ENCODE measurements around the gene GNG10. TPM values are rescaled to one million over a fixed set of nuclear protein-coding genes. Genes with fewer than 3 reads are reported as not detected.

The GNG10 gene
- total and polyA plus RNA-seq, 4 donors, result 15.9 to 24.3 (median 21.3) TPM

DNA sequence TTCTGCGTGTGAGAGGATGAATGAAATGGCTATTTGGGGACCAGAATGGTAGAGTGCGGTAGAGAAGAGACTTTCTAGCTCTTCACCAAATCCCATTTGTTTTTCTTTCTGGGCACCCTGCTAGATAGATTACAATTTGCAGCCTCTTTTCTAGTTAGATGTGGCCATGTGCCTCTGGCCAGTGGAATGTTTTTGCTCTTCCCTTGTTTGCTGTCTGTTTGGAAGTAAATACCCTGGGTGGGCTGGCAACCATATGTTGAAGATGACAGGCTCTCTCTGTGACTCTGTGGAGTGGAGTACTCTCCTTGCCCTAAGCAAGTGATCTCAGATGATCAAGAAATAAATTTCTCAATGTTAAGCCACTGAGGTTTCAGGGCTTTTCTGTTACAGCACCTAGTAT, 12.9 kb downstream of the GNG10 start:
- 95% methylated on average over 2 of the region's 2 CpGs for WGBS
- no peak for TF ChIP-seq FOXA2 (IDR thresholded peaks at IDR 0.05)
- no peak for TF ChIP-seq RAD21 (IDR thresholded peaks at IDR 0.05)
- TF ChIP-seq, protein P1, sequence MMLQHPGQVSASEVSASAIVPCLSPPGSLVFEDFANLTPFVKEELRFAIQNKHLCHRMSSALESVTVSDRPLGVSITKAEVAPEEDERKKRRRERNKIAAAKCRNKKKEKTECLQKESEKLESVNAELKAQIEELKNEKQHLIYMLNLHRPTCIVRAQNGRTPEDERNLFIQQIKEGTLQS (IDR thresholded peaks at IDR 0.05), result no peak
- TF ChIP-seq GABPA (IDR thresholded peaks at IDR 0.05 in 1 of 2, conservative IDR thresholded peaks at IDR 0.05 in 1 of 2), result no peak
- TF ChIP-seq, protein P2, sequence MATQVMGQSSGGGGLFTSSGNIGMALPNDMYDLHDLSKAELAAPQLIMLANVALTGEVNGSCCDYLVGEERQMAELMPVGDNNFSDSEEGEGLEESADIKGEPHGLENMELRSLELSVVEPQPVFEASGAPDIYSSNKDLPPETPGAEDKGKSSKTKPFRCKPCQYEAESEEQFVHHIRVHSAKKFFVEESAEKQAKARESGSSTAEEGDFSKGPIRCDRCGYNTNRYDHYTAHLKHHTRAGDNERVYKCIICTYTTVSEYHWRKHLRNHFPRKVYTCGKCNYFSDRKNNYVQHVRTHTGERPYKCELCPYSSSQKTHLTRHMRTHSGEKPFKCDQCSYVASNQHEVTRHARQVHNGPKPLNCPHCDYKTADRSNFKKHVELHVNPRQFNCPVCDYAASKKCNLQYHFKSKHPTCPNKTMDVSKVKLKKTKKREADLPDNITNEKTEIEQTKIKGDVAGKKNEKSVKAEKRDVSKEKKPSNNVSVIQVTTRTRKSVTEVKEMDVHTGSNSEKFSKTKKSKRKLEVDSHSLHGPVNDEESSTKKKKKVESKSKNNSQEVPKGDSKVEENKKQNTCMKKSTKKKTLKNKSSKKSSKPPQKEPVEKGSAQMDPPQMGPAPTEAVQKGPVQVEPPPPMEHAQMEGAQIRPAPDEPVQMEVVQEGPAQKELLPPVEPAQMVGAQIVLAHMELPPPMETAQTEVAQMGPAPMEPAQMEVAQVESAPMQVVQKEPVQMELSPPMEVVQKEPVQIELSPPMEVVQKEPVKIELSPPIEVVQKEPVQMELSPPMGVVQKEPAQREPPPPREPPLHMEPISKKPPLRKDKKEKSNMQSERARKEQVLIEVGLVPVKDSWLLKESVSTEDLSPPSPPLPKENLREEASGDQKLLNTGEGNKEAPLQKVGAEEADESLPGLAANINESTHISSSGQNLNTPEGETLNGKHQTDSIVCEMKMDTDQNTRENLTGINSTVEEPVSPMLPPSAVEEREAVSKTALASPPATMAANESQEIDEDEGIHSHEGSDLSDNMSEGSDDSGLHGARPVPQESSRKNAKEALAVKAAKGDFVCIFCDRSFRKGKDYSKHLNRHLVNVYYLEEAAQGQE (IDR thresholded peaks at IDR 0.05), result no peak
- no peak for TF ChIP-seq YY1 (IDR thresholded peaks at IDR 0.05)
- TF ChIP-seq JUND (IDR thresholded peaks at IDR 0.05), result no peak
- no peak for TF ChIP-seq TAF1 (conservative IDR thresholded peaks at IDR 0.05)
- no peak for TF ChIP-seq FOXA1 (IDR thresholded peaks at IDR 0.05)
- no peak for TF ChIP-seq EGR1 (IDR thresholded peaks at IDR 0.05; ENCODE audit: low read depth in 2 of 2)
- TF ChIP-seq HNF4G (IDR thresholded peaks at IDR 0.05), result no peak
- no peak for TF ChIP-seq NR2F2 (IDR thresholded peaks at IDR 0.05)
- no peak for TF ChIP-seq RXRA (IDR thresholded peaks at IDR 0.05)
- TF ChIP-seq, protein P3, sequence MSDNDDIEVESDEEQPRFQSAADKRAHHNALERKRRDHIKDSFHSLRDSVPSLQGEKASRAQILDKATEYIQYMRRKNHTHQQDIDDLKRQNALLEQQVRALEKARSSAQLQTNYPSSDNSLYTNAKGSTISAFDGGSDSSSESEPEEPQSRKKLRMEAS (IDR thresholded peaks at IDR 0.05), result no peak
- Histone ChIP-seq H3K9me3 (ENCODE audit: control insufficient read depth in 4 of 4, low read length in 3 of 4) (no peaks in the 10 kb centered on the region), H3K27me3 (ENCODE audit: control insufficient read depth in 4 of 4, insufficient read depth in 4 of 4, low read length in 3 of 4) (no peaks in the 10 kb centered on the region), H3K4me3 (ENCODE audit: low read depth in 1 of 3, low read length in 3 of 3) (no peak overlapping the region), H3K27ac (ENCODE audit: low read depth in 1 of 2, low read length in 2 of 2) (no peak overlapping the region), H3K9ac (ENCODE audit: low read depth in 1 of 2, low read length in 2 of 2) (no peak overlapping the region), H3K36me3 (ENCODE audit: control insufficient read depth in 4 of 4, insufficient read depth in 3 of 4, low read depth in 1 of 4, low read length in 3 of 4) (peaks cover 3 to 7% (median 3%) of the 10 kb centered on the region in 4 donors), H3K4me1 (ENCODE audit: control insufficient read depth in 4 of 4, insufficient read depth in 4 of 4, low read length in 3 of 4) (peaks cover 0 to 6% (median 4%) of the 10 kb centered on the region in 4 donors)
- no peak for DNase-seq (ENCODE audit: low spot score)

DNA sequence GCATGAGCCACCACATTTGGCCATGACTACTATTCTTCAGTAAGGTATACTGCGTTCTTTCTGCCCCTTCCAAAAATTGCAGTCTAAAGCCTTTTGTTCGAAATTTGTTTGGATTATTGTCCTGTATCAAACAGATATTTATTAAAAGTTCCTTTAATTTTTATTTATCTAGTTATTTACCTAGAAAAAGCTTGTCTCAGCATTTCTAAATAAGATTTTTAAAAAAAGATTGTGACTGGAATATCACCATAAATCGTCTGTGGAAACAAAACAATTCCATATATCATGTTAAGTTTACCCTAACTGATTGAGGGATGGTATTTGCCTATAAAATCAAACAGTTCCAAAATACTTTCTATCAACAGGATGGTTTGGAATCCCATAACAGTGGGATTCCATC, 14.7 kb downstream of the GNG10 start:
- 95% methylated on average over 3 of the region's 3 CpGs for WGBS
- peaks cover 0 to 6% (median 4%) of the 10 kb centered on the region in 4 donors for H3K4me1 ChIP-seq (ENCODE audit: control insufficient read depth in 4 of 4, insufficient read depth in 4 of 4, low read length in 3 of 4)

DNA sequence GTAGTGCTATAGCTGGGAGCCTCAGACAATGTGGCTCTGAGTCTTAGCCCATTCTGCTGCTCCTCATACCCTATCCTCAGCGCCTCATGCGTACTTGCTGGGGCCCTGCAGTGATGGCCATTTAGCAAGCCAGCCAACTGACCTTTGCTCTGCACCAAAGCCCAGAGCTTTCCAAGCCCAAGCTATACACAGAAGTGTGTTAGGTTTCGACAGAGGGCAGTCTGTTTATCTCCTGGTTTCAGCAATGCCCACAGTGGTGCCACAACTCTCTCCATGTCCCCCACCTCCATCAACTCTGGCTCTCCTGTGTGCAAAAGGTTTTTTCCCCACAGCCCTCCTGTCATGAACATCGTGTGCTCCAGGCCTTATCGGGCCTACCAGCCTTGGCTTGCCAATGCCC, 16.9 kb downstream of the GNG10 start:
- Histone ChIP-seq H3K27ac (ENCODE audit: low read depth in 1 of 2, low read length in 2 of 2) (peak overlapping the region; percentile 38 to 40), H3K27me3 (ENCODE audit: control insufficient read depth in 4 of 4, insufficient read depth in 4 of 4, low read length in 3 of 4) (no peaks in the 10 kb centered on the region), H3K4me3 (ENCODE audit: low read depth in 1 of 3, low read length in 3 of 3) (no peak overlapping the region), H3K9me3 (ENCODE audit: control insufficient read depth in 4 of 4, low read length in 3 of 4) (no peaks in the 10 kb centered on the region), H3K36me3 (ENCODE audit: control insufficient read depth in 4 of 4, insufficient read depth in 3 of 4, low read depth in 1 of 4, low read length in 3 of 4) (peaks cover 0 to 3% (median 1%) of the 10 kb centered on the region in 4 donors), H3K9ac (ENCODE audit: low read depth in 1 of 2, low read length in 2 of 2) (no peak overlapping the region), H3K4me1 (ENCODE audit: control insufficient read depth in 4 of 4, insufficient read depth in 4 of 4, low read length in 3 of 4) (peaks cover 0 to 9% (median 5%) of the 10 kb centered on the region in 4 donors)
- 48% methylated on average over 5 of the region's 5 CpGs for WGBS
- DNase-seq (ENCODE audit: low spot score), result no peak
- peak; percentile 53 for TF ChIP-seq FOXA2 (IDR thresholded peaks at IDR 0.05)
- TF ChIP-seq HNF4G (IDR thresholded peaks at IDR 0.05), result peak; percentile 95
- TF ChIP-seq FOXA1 (IDR thresholded peaks at IDR 0.05), result peak; percentile 59
- TF ChIP-seq, protein P4, sequence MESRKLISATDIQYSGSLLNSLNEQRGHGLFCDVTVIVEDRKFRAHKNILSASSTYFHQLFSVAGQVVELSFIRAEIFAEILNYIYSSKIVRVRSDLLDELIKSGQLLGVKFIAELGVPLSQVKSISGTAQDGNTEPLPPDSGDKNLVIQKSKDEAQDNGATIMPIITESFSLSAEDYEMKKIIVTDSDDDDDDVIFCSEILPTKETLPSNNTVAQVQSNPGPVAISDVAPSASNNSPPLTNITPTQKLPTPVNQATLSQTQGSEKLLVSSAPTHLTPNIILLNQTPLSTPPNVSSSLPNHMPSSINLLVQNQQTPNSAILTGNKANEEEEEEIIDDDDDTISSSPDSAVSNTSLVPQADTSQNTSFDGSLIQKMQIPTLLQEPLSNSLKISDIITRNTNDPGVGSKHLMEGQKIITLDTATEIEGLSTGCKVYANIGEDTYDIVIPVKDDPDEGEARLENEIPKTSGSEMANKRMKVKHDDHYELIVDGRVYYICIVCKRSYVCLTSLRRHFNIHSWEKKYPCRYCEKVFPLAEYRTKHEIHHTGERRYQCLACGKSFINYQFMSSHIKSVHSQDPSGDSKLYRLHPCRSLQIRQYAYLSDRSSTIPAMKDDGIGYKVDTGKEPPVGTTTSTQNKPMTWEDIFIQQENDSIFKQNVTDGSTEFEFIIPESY (IDR thresholded peaks at IDR 0.05), result peak; percentile 47
- TF ChIP-seq JUND (IDR thresholded peaks at IDR 0.05), result peak; percentile 53 to 60
- TF ChIP-seq HNF4A (conservative IDR thresholded peaks at IDR 0.05), result peak; percentile 97
- TF ChIP-seq, protein P3 (IDR thresholded peaks at IDR 0.05), result peak; percentile 80
- TF ChIP-seq SP1 (IDR thresholded peaks at IDR 0.05), result peak; percentile 97
- no peak for TF ChIP-seq NR2F2 (IDR thresholded peaks at IDR 0.05)
- TF ChIP-seq, protein P1 (IDR thresholded peaks at IDR 0.05), result peak; percentile 71

More for the DNA sequence above, 14.7 kb downstream of the GNG10 start:
- H3K27me3 ChIP-seq (ENCODE audit: control insufficient read depth in 4 of 4, insufficient read depth in 4 of 4, low read length in 3 of 4), result no peaks in the 10 kb centered on the region
- TF ChIP-seq HNF4G (IDR thresholded peaks at IDR 0.05), result no peak
- TF ChIP-seq EGR1 (IDR thresholded peaks at IDR 0.05; ENCODE audit: low read depth in 2 of 2), result no peak
- no peak for TF ChIP-seq JUND (IDR thresholded peaks at IDR 0.05)
- no peak for TF ChIP-seq RAD21 (IDR thresholded peaks at IDR 0.05)
- no peak for TF ChIP-seq FOXA1 (IDR thresholded peaks at IDR 0.05)
- TF ChIP-seq, protein P1 (IDR thresholded peaks at IDR 0.05), result no peak
- H3K4me3 ChIP-seq (ENCODE audit: low read depth in 1 of 3, low read length in 3 of 3), result no peak overlapping the region
- H3K9me3 ChIP-seq (ENCODE audit: control insufficient read depth in 4 of 4, low read length in 3 of 4), result no peaks in the 10 kb centered on the region
- no peak for DNase-seq (ENCODE audit: low spot score)
- H3K36me3 ChIP-seq (ENCODE audit: control insufficient read depth in 4 of 4, insufficient read depth in 3 of 4, low read depth in 1 of 4, low read length in 3 of 4), result peaks cover 0 to 3% (median 1%) of the 10 kb centered on the region in 4 donors
- no peak overlapping the region for H3K27ac ChIP-seq (ENCODE audit: low read depth in 1 of 2, low read length in 2 of 2)
- no peak overlapping the region for H3K9ac ChIP-seq (ENCODE audit: low read depth in 1 of 2, low read length in 2 of 2)

Measured in liver (tissue), 9 donors.